ENCODE data around the gene MSH5. TPM values are rescaled to one million over a fixed set of nuclear protein-coding genes. Genes with fewer than 3 reads are reported as not detected.

MSH5 gene
- total RNA-seq, 4 donors from 2014 or later = 16.7 to 41.5 (median 22.1) TPM; not detected in 1

- DNase-seq = no peak
- Histone ChIP-seq H3K36me3 (no peaks in the 10 kb centered on the region), H3K27me3 (no peaks in the 10 kb centered on the region), H3K27ac (peak overlapping the region; percentile 47 to 69), H3K9me3 (no peaks in the 10 kb centered on the region), H3K4me1 (no peaks in the 10 kb centered on the region), H3K4me3 (no peak overlapping the region)
- intact Hi-C loops (cut with DNase I; ENCODE audit: low total_unique reads) = no loop called here
- no peak for TF ChIP-seq CTCF (IDR thresholded peaks at IDR 0.05)
Observed at GRCh38 chr6:31750411-31751022, 10.7 kb downstream of the MSH5 start.

- Histone ChIP-seq H3K9me3 (no peaks in the 10 kb centered on the region), H3K4me3 (no peak overlapping the region), H3K36me3 (no peaks in the 10 kb centered on the region), H3K27ac (no peak overlapping the region), H3K4me1 (no peaks in the 10 kb centered on the region), H3K27me3 (no peaks in the 10 kb centered on the region)
- no peak for TF ChIP-seq CTCF (IDR thresholded peaks at IDR 0.05)
- no peak for TF ChIP-seq POLR2A (IDR thresholded peaks at IDR 0.05)
- DNase-seq = no peak
- intact Hi-C loops (cut with DNase I; ENCODE audit: low total_unique reads) = no loop called here
Observed at GRCh38 chr6:31752739-31753319, 13.0 kb downstream of the MSH5 start.

GRCh38 chr6:31758281-31758680, 18.5 kb downstream of the MSH5 start:
- no peak overlapping the region for H3K4me3 ChIP-seq
- no peak overlapping the region for H3K27ac ChIP-seq
- intact Hi-C loops (cut with DNase I; ENCODE audit: low total_unique reads) = no loop called here
- H3K36me3 ChIP-seq = no peaks in the 10 kb centered on the region
- no peak for DNase-seq
- no peaks in the 10 kb centered on the region for H3K4me1 ChIP-seq
- no peaks in the 10 kb centered on the region for H3K27me3 ChIP-seq
- no peaks in the 10 kb centered on the region for H3K9me3 ChIP-seq
- no peak for TF ChIP-seq POLR2A (IDR thresholded peaks at IDR 0.05)
- TF ChIP-seq CTCF (IDR thresholded peaks at IDR 0.05) = no peak

GRCh38 chr6:31760790-31761189, 21.0 kb downstream of the MSH5 start:
- intact Hi-C loops (cut with DNase I; ENCODE audit: low total_unique reads) = no loop called here
- TF ChIP-seq CTCF (IDR thresholded peaks at IDR 0.05) (no peak), POLR2A (IDR thresholded peaks at IDR 0.05) (no peak)

GRCh38 chr6:31761343-31761742, 21.5 kb downstream of the MSH5 start:
- intact Hi-C loops (cut with DNase I; ENCODE audit: low total_unique reads) = no loop called here
- Histone ChIP-seq H3K36me3 (no peaks in the 10 kb centered on the region), H3K9me3 (no peaks in the 10 kb centered on the region), H3K4me3 (no peak overlapping the region), H3K27me3 (no peaks in the 10 kb centered on the region), H3K4me1 (no peaks in the 10 kb centered on the region), H3K27ac (no peak overlapping the region)
- TF ChIP-seq POLR2A (IDR thresholded peaks at IDR 0.05) (no peak), CTCF (IDR thresholded peaks at IDR 0.05) (no peak)
- no peak for DNase-seq

More at GRCh38 chr6:31760790-31761189, 21.0 kb downstream of the MSH5 start:
- Histone ChIP-seq H3K27ac (no peak overlapping the region), H3K4me1 (no peaks in the 10 kb centered on the region), H3K4me3 (no peak overlapping the region), H3K27me3 (no peaks in the 10 kb centered on the region), H3K36me3 (no peaks in the 10 kb centered on the region), H3K9me3 (no peaks in the 10 kb centered on the region)
- no peak for DNase-seq
